SU-DHL-6 (cell line): ENCODE data around the gene RBM17.
"Not testable (repeated sequence)": the region's sequence is repeated elsewhere in the genome, so short reads cannot be mapped to it uniquely, and the experiment has no call there.

Experiments used
- H2AFZ ChIP-seq: fragments of 200-600 bp; sonication (generic); 2 replicates; pipeline ENCODE4 v1.6.1; 2014; ENCODE audit warnings: low read depth, mild to moderate bottlenecking, moderate library complexity, mixed read lengths, antibody characterized with exemption, low read length; ENCODE audit not compliant: severe bottlenecking
- H3F3A ChIP-seq: fragments of 200-600 bp; shearing (Covaris generic); 2 replicates; pipeline ENCODE4 v1.6.0; 2016; ENCODE audit warnings: antibody characterized with exemption, mild to moderate bottlenecking; ENCODE audit not compliant: insufficient read depth
- H3K27ac ChIP-seq: fragments of 200-600 bp; sonication (generic); 2 replicates; pipeline ENCODE4 v1.5.1; 2016; ENCODE audit warnings: low read depth, mild to moderate bottlenecking, low read length, moderate library complexity, mixed read lengths
- H3K27me3 ChIP-seq: fragments of 200-600 bp; sonication (generic), shearing (Covaris generic); 2 replicates; pipeline ENCODE4 v1.6.0; 2014; ENCODE audit warnings: mild to moderate bottlenecking, low read length
- H3K36me3 ChIP-seq: fragments of 200-600 bp; sonication (generic); 2 replicates; pipeline ENCODE4 v1.6.1; 2014; ENCODE audit warnings: mild to moderate bottlenecking, low read length, mixed read lengths
- H3K4me2 ChIP-seq: fragments of 300-600, 200-600 bp; shearing (Covaris generic), sonication (generic); 2 replicates; pipeline ENCODE4 v1.6.0; 2014; ENCODE audit warnings: low read length, low read depth, mild to moderate bottlenecking; ENCODE audit not compliant: poor library complexity, severe bottlenecking
- H3K4me3 ChIP-seq: fragments of 200-600 bp; sonication (generic); 2 replicates; pipeline ENCODE4 v1.5.1; 2014; ENCODE audit warnings: antibody characterized with exemption, low read length, mild to moderate bottlenecking, mixed read lengths; ENCODE audit not compliant: insufficient read depth, poor library complexity, severe bottlenecking
- H3K79me2 ChIP-seq: fragments of 200-600 bp; sonication (generic); 2 replicates; pipeline ENCODE4 v1.6.1; 2014; ENCODE audit warnings: mild to moderate bottlenecking, low read length, moderate library complexity; ENCODE audit not compliant: insufficient read depth
- H3K9ac ChIP-seq: fragments of 200-600 bp; sonication (generic); 2 replicates; pipeline ENCODE4 v1.7.0; 2014; ENCODE audit warnings: mild to moderate bottlenecking, low read length
- H3K9me2 ChIP-seq: fragments of 200-600 bp; sonication (generic); replicated peaks from 2 replicates; pipeline ENCODE4 v1.6.1; 2014; ENCODE audit warnings: low read length; ENCODE audit not compliant: insufficient read depth
- H3K9me3 ChIP-seq: fragments of 200-600 bp; sonication (generic); 2 replicates; pipeline ENCODE4 v1.6.1; 2014; ENCODE audit warnings: low read length, mixed read lengths; ENCODE audit not compliant: insufficient read depth
- H4K20me1 ChIP-seq: fragments of 200-600 bp; sonication (generic); 2 replicates; pipeline ENCODE4 v1.6.1; 2014; ENCODE audit warnings: low read depth, mild to moderate bottlenecking, antibody characterized with exemption, low read length, moderate library complexity, mixed read lengths
- CTCF ChIP-seq: fragments of 200-600 bp; sonication (generic); IDR thresholded peaks from one replicate; pipeline ENCODE4 v1.5.1; 2017; ENCODE audit warnings: antibody characterized with exemption, mild to moderate bottlenecking, low read length, moderate library complexity; ENCODE audit not compliant: insufficient read depth, poor library complexity, severe bottlenecking
- EZH2phosphoT487 ChIP-seq: fragments of 200-600 bp; sonication (generic), shearing (Covaris generic); conservative IDR thresholded peaks from 2 replicates; pipeline ENCODE4 v1.6.1; 2018; ENCODE audit warnings: mild to moderate bottlenecking, antibody characterized with exemption, low read length, moderate library complexity, mixed read lengths

RBM17 gene

GRCh38 chr10:6064119-6064518 is 24.7 kb upstream of the RBM17 start:
- Histone ChIP-seq H3K9me2 (no peaks in the 10 kb centered on the region), H2AFZ (no peak overlapping the region), H3K4me2 (no peak overlapping the region), H3K27ac (no peak overlapping the region), H3K4me3 (no peak overlapping the region), H3K79me2 (no peaks in the 10 kb centered on the region), H4K20me1 (no peaks in the 10 kb centered on the region), H3K27me3 (no peaks in the 10 kb centered on the region), H3F3A (peaks cover 9% of the 10 kb centered on the region; the same call in 1 of the 2 replicates), H3K36me3 (no peaks in the 10 kb centered on the region), H3K9me3 (no peaks in the 10 kb centered on the region), H3K9ac (no peak overlapping the region)
- no peak for TF ChIP-seq EZH2phosphoT487
- no peak for TF ChIP-seq CTCF

GRCh38 chr10:6064726-6065125 is 24.1 kb upstream of the RBM17 start:
- H4K20me1 ChIP-seq, H3K9me3 ChIP-seq, H3K4me3 ChIP-seq, H2AFZ ChIP-seq, H3K79me2 ChIP-seq, H3F3A ChIP-seq, H3K9me2 ChIP-seq, H3K27me3 ChIP-seq, H3K9ac ChIP-seq, H3K36me3 ChIP-seq, H3K4me2 ChIP-seq, H3K27ac ChIP-seq: not testable (repeated sequence)

- no peaks in the 10 kb centered on the region for H3K36me3 ChIP-seq
- H3K79me2 ChIP-seq = no peaks in the 10 kb centered on the region
- H3K4me2 ChIP-seq = no peak overlapping the region
- no peak overlapping the region for H2AFZ ChIP-seq
- no peaks in the 10 kb centered on the region for H3K9me3 ChIP-seq
- H3K9me2 ChIP-seq = no peaks in the 10 kb centered on the region
- no peak for TF ChIP-seq CTCF
- no peak for TF ChIP-seq EZH2phosphoT487
- H3K4me3 ChIP-seq = no peak overlapping the region
- no peaks in the 10 kb centered on the region for H4K20me1 ChIP-seq
- peaks cover 9% of the 10 kb centered on the region; the same call in 1 of the 2 replicates for H3F3A ChIP-seq
- H3K9ac ChIP-seq = no peak overlapping the region
- H3K27ac ChIP-seq = no peak overlapping the region
- H3K27me3 ChIP-seq = no peaks in the 10 kb centered on the region
Observed at GRCh38 chr10:6065406-6065805, 23.4 kb upstream of the RBM17 start.

- Histone ChIP-seq H4K20me1 (no peaks in the 10 kb centered on the region), H3K27me3 (no peaks in the 10 kb centered on the region), H3K9me2 (no peaks in the 10 kb centered on the region), H3K4me2 (no peak overlapping the region), H3K79me2 (no peaks in the 10 kb centered on the region), H2AFZ (no peak overlapping the region), H3K27ac (no peak overlapping the region), H3K36me3 (no peaks in the 10 kb centered on the region), H3K9me3 (no peaks in the 10 kb centered on the region), H3F3A (peaks cover 9% of the 10 kb centered on the region; the same call in 1 of the 2 replicates), H3K4me3 (no peak overlapping the region), H3K9ac (no peak overlapping the region)
- TF ChIP-seq EZH2phosphoT487 = no peak
- no peak for TF ChIP-seq CTCF
Observed at GRCh38 chr10:6065835-6066234, 23.0 kb upstream of the RBM17 start.
